ENCODE data around the gene PHF21A.
A peak's percentile ranks its signal among the peaks of the same experiment; 100 is the strongest.
"Not testable (repeated sequence)": the region's sequence is repeated elsewhere in the genome, so short reads cannot be mapped to it uniquely, and the experiment has no call there.

Gene PHF21A

DNA sequence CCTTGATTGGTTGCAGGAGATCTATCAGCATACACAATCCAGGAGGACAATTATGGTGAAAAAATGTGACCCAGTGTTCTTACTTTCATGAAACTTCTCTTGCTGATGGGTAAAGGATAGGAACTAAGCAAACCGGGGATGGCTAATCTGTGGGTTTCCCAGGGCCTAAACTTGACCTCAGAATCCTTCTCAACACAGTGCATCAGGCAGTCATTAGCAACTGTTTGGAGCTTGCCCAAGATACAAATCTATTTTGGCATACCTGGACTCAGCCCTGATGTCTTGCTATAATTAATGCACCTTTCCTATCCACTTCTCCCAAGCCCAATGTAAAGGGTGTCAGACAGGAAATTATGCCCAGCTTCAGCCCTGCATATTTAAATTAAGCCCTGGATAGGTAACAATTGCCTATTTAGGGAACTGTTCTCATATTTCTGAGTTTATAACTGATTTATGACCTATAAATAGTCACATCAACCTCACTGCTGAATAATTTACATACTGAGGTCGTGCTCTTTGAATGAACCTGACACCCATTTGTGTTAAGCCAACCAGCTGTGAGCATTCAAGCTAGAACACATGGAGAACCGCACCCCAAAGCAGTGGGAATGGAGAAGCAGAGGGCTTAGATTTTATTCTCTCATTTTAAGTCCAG, 9.2 kb upstream of the PHF21A start:
- Mint-ChIP-seq H3K27ac (no peak overlapping the region), H3K9me3 (no peaks in the 10 kb centered on the region), H3K4me3 (no peak overlapping the region), H3K27me3 (no peaks in the 10 kb centered on the region), H3K4me1 (ENCODE audit: low read depth) (peaks cover 18% of the 10 kb centered on the region), H3K36me3 (ENCODE audit: low read depth) (no peaks in the 10 kb centered on the region)
- intact Hi-C loops (cut with micrococcal nuclease): no loop called here

DNA sequence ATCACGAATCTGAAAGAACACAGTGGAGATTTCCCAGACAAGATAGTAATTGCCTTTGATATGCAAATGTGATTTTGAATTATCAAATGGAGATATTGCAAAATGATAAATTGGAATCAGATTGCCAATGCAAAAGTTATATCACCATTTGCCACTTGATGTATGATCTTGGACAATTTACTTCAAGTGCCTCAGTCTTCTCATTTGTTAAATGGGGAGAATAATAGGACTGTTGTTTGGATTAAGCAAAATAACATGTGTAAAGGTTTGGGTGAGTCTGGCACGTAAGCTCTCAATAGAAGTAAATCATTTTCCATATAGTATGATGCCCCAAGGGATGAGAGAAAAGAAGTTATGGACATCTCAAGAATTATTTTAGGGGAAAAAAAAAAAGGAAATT, 7.9 kb upstream of the PHF21A start:
- Mint-ChIP-seq H3K36me3 (ENCODE audit: low read depth) (no peaks in the 10 kb centered on the region), H3K9me3 (no peaks in the 10 kb centered on the region), H3K27me3 (no peaks in the 10 kb centered on the region), H3K4me3 (no peak overlapping the region), H3K4me1 (ENCODE audit: low read depth) (peaks cover 18% of the 10 kb centered on the region), H3K27ac (peak overlapping the region; percentile 14)
- intact Hi-C loops (cut with micrococcal nuclease): loop anchor here (5.0 to 10.0 kb wide), 2 partner anchors 108 to 186 kb away; no protein-coding TSS in a partner anchor

DNA sequence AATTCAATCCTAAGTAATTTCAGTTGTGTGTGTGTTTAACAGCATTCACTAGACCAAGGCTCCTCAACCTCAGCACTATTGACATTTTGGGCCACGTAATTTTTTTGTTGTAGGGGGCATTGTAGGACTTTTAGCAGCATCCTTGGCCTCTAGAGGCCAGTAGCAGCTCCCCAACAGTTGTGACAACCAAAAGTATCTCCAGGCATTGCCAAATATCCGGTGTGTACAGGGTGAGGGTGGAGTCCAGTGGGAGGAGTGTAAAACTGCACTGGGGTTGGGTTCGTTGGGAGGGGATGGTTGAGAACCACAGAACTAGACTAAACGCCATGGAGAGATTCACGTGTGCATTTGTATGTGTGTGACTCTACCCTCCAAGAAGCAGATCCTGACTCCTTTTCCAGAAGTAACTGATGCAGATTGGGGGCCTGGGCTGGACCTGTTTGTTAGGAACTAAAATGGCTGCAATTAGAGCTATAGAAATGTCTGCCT, 5.9 kb upstream of the PHF21A start:
- Mint-ChIP-seq H3K4me3 (peak overlapping the region; percentile 9), H3K4me1 (ENCODE audit: low read depth) (peaks cover 12% of the 10 kb centered on the region), H3K27me3 (no peaks in the 10 kb centered on the region), H3K27ac (peak overlapping the region; percentile 67), H3K9me3 (no peaks in the 10 kb centered on the region), H3K36me3 (ENCODE audit: low read depth) (no peaks in the 10 kb centered on the region)
- intact Hi-C loops (cut with micrococcal nuclease): loop anchor here (5.0 to 10.0 kb wide), 2 partner anchors 110 to 188 kb away; no protein-coding TSS in a partner anchor

DNA sequence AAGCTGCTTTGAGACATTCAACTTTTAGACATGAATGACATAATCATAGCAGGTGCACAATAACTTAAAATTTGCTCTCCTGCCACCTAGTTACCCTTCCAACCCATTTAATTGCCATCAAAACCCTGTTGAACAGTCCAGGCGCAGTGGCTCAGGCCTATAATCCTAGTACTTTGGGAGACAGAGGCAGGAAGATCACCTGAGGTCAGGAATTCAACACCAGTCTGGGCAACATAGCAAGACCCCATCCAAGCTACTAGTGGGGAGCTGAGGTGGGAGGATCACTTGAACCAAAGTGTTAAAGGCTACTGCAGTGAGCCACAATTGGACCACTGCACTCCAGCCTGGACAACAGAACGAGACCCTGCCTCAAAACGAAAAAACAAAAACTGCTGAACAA, 4.0 kb upstream of the PHF21A start:
- Mint-ChIP-seq H3K27me3 (no peaks in the 10 kb centered on the region), H3K4me3 (no peak overlapping the region), H3K4me1 (ENCODE audit: low read depth) (peaks cover 12% of the 10 kb centered on the region), H3K9me3 (no peaks in the 10 kb centered on the region), H3K27ac (no peak overlapping the region), H3K36me3 (ENCODE audit: low read depth) (peaks cover 7% of the 10 kb centered on the region)
- intact Hi-C loops (cut with micrococcal nuclease): loop anchor here (5.0 to 10.0 kb wide), 2 partner anchors 112 to 190 kb away; no protein-coding TSS in a partner anchor

DNA sequence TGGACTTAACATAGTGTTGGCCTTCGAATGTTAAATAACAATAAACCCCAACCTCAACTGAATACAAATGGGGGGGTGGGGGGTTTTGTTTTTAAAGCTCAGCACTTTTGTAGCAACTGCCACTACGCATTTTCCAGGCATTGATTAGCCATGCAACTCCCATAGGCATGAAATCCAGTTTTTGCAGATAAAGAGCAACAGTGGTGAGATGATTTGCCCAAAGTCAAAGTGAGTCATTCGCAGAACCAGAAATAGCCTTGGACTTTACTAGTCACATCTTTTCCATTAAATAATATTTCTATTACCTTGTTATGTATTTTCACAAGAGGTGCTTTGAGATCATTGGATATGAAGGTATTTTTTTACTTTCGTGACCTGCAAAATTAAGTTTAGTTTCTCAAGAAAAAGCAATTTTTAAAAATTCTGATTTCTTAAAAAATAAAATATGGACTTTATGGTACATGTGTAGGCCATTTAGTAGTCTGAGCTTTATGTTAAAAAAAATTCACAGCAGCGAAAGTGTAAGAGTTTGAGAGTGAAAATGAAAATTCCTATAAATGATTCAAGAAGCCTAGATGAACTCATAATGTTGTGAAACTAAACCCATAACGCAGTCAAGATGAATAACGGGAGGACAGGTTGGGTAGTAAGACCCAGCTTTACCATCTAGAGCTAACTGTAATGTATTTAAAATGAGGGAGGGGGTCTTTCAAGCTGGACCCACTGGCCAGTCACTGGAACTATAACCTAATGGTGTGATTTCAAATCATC, 1.9 kb upstream of the PHF21A start:
- Mint-ChIP-seq H3K4me3 (no peak overlapping the region), H3K4me1 (ENCODE audit: low read depth) (peaks cover 26% of the 10 kb centered on the region), H3K27me3 (no peaks in the 10 kb centered on the region), H3K9me3 (no peaks in the 10 kb centered on the region), H3K27ac (no peak overlapping the region), H3K36me3 (ENCODE audit: low read depth) (peaks cover 20% of the 10 kb centered on the region)
- intact Hi-C loops (cut with micrococcal nuclease): loop anchor here (10.0 kb wide), 1 partner anchor 192 kb away; no protein-coding TSS in a partner anchor

DNA sequence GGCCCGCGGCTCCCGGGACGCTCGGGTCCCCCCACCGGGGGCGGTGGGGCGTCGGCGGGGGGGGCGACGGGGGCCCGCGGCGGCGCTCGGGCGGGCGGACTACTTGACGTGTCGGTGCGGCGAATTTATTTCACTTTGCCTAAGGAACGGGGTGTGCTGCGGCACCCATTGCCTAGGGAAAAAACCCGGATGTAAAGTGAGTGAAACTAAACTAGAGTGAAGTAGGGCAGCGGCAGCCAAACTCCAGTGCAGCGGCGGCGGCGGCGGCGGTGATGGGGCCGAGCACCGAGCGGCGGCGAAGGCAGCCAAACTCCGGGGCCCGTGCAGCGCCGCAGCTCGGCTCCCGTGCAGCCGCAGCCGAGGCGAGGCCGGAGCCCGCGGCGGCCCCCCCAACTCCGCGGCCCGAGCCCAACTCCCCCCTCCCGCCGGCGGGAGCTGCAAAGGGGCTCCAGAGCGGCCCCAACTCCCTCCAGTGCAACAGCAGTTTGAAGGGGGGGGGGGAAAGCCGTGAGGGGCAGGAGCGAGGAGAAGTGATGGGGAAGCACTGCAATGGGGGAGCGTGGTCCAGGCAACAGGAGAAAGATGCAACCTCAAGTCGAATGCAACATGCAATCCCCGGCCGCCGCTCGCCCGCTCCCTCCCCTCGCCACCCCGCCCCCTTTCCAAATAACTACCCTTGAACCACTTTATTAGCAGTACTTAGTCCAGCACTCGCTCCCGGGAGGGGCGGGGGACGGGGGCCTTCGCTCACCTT, 647 bp upstream of the PHF21A start:
- Mint-ChIP-seq H3K4me3 (peak overlapping the region; percentile 83), H3K27me3 (no peaks in the 10 kb centered on the region), H3K27ac (peak overlapping the region; percentile 96), H3K9me3 (no peaks in the 10 kb centered on the region), H3K36me3 (ENCODE audit: low read depth) (peaks cover 26% of the 10 kb centered on the region), H3K4me1 (ENCODE audit: low read depth) (peaks cover 30% of the 10 kb centered on the region)
- intact Hi-C loops (cut with micrococcal nuclease): loop anchor here (10.0 kb wide), 1 partner anchor 193 kb away; no protein-coding TSS in a partner anchor

DNA sequence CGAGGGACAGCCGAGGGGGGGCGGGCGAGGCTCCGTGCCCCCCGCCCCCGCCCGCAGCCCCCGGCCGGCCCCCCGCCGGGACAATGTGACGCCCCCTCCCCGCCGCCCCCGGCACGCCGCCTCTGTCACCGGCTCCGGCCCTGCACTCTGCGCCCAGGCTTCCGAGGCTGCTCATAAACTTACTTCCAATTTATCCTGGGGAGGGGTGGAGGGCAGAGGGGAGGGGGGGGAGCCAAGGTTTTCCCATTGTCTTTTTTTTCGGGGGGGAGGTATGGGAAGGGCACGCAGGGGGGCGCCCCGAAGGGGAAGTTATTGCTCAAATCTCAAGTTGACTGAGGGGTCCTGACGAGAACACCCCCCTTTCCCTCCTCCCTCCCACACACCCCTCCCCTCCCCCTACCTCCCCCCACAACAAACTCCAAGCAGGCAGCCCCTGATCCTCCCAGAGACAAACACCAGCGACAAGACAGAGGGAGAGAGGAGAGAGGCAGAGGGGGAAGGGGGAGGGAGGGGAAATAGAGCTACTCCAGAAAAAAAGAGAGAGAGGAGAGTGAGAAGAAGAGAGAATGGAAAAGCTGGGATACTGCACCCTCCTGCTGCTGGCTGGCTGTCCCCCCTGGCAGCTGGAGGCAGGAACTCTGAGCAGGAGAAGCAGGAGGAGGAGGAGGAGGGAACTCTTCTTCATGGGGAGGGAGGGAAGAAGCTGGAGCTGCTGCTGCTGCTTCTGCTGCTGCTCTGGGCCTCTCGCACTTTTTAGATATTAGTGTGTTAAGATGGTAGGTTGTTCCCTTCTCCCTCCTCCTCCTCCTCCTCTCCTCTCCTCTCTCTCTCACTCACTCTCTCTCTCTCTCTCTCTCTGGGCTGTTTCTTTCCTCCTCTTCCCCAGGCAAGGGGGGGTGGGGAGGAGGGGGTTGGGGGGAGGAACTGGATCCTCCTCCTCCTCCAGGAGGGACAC, 631 bp downstream of the PHF21A start:
- Mint-ChIP-seq H3K4me3 (peak overlapping the region; percentile 96), H3K4me1 (ENCODE audit: low read depth) (peaks cover 31% of the 10 kb centered on the region), H3K27me3 (no peaks in the 10 kb centered on the region), H3K36me3 (ENCODE audit: low read depth) (peaks cover 26% of the 10 kb centered on the region), H3K27ac (peak overlapping the region; percentile 96), H3K9me3 (no peaks in the 10 kb centered on the region)
- intact Hi-C loops (cut with micrococcal nuclease): loop anchor here (10.0 kb wide), 1 partner anchor 194 kb away; no protein-coding TSS in a partner anchor

DNA sequence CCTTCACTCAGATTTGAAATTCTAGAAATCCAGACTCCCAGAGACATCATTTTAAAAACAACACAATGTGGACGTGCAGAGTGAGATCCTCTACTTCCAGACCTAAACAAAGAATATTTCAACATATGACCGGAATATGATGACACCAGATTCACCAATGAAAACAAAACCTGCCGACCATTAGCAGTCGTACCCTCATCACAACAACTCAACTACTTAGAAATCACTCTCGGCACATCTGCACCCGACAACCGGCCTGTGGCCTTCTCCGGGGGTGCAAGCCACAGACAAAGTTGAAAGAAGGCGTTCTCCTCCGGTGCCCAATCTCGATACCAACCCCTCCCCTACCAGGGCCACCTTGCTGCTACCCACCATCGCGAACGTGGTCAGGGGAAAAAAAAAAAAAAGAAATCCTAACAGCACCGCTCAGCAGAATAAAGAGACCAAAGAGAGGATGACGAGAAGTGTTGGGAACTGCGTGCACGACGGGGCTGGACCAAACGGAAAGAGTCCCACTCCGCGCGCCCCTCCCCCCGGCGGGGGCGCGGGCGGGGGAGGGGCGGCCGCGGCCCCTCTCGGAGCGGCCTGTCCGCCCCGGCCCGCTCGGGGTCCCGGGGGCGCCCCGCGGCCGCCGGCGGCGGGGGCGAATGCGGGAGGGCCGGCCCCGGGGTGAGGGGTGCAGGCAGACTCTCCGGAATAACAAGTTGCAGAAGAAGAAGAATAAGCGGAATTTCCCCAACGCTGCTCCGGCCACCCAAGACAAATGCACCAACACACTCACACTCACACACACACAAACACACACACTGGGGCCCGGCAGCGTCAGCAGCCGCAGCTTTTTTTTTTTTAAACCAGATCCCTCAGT, 1.7 kb downstream of the PHF21A start:
- Mint-ChIP-seq H3K9me3 (no peaks in the 10 kb centered on the region), H3K27ac (peak overlapping the region; percentile 96), H3K27me3 (no peaks in the 10 kb centered on the region), H3K4me3 (peak overlapping the region; percentile 95), H3K4me1 (ENCODE audit: low read depth) (peaks cover 37% of the 10 kb centered on the region), H3K36me3 (ENCODE audit: low read depth) (peaks cover 26% of the 10 kb centered on the region)
- intact Hi-C loops (cut with micrococcal nuclease): loop anchor here (10.0 kb wide), 2 partner anchors 195 to 275 kb away; partner anchors contain the start of gene CRY2

DNA sequence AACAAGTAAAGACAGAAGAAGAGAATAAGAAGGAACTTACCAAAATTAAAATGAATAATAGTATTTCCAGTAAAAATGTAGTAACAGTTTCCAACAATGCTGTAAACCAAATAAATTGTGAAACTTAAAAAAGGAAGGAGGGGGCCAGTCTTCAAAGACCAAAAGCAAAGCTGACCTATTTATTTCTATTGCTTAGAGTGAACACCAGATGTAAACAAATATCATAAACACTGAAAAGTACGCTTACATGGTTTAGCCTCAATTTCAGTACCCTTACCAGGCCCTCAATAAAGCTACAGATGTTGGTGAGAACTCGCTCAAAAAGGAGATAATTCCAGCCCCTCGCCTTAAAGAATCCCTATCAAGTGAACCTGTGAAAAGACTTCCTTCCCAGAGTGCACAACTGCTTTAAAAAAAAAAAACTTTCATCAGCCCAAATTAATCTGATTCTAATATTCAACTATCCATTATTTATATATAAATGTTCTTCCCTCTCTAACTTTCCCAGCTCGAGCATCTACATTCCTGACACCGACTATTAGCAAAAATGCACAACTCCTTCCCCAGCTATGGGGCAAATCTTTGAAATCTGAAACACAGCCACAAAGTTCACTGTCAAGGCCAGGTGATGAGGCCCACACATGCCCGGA, 2.4 kb downstream of the PHF21A start:
- Mint-ChIP-seq H3K4me1 (ENCODE audit: low read depth) (peaks cover 42% of the 10 kb centered on the region), H3K27me3 (no peaks in the 10 kb centered on the region), H3K4me3 (peak overlapping the region; percentile 95), H3K36me3 (ENCODE audit: low read depth) (peaks cover 26% of the 10 kb centered on the region), H3K9me3 (no peaks in the 10 kb centered on the region), H3K27ac (peak overlapping the region; percentile 96)
- intact Hi-C loops (cut with micrococcal nuclease): loop anchor here (10.0 kb wide), 1 partner anchor 274 kb away; the partner anchor contains the start of gene CRY2

DNA sequence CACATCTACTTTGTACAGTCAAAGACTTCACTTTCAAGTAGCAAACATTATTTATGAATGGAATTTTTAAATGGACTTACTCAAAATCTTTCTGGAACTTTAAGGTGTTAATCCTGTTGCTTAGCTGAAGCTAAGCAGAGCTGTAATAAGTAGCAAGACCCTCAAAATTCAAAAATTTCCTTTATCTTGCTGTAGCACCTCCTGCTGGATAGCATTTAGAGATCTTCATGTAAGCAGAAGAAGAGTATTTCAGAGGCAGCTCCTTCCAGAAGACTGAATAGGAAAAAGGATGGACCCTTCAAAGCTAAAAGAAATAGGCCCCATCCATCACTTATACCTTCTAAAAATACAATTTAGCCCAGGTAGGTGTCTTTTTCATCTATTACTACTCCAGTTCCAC, 3.4 kb downstream of the PHF21A start:
- Mint-ChIP-seq H3K4me1 (ENCODE audit: low read depth) (peaks cover 44% of the 10 kb centered on the region), H3K27ac (no peak overlapping the region), H3K36me3 (ENCODE audit: low read depth) (peaks cover 26% of the 10 kb centered on the region), H3K4me3 (peak overlapping the region; percentile 2), H3K9me3 (no peaks in the 10 kb centered on the region), H3K27me3 (no peaks in the 10 kb centered on the region)
- intact Hi-C loops (cut with micrococcal nuclease): loop anchor here (10.0 kb wide), 1 partner anchor 273 kb away; the partner anchor contains the start of gene CRY2

DNA sequence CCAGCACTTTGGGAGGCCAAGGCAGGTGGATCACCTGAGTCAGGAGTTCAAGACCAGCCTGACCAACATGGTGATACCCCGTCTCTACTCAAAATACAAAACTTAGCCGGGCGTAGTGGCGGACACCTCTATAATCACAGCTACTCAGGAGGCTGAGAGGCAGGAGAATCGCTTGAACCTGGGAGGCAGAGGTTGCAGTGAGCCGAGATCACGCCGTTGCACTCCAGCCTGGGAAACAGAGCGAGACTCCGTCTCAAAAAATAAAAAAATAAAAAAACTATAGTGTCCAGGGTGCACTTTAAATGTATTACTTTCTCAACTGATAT, 4.6 kb downstream of the PHF21A start:
- intact Hi-C loops (cut with micrococcal nuclease): loop anchor here (10.0 kb wide), 1 partner anchor 272 kb away; the partner anchor contains the start of gene CRY2
- not testable (repeated sequence) for H3K27ac Mint-ChIP-seq
- peaks cover 26% of the 10 kb centered on the region for H3K36me3 Mint-ChIP-seq (ENCODE audit: low read depth)

More for the DNA sequence above, 4.6 kb downstream of the PHF21A start:
- H3K9me3 Mint-ChIP-seq, H3K4me3 Mint-ChIP-seq, H3K27me3 Mint-ChIP-seq: not testable (repeated sequence)
- peaks cover 44% of the 10 kb centered on the region for H3K4me1 Mint-ChIP-seq (ENCODE audit: low read depth)
